Cortex of kidney (tissue), 1 donor: ENCODE data around the gene TLE6.
"Not testable (repeated sequence)": the region's sequence is repeated elsewhere in the genome, so short reads cannot be mapped to it uniquely, and the experiment has no call there.

Source experiments
- DNase-seq: peaks from one replicate; lab custom pipeline; 2025; lab: John Stamatoyannopoulos, UW

The TLE6 gene

GRCh38 chr19:2974342-2975041 is 2.9 kb upstream of the TLE6 start:
- DNase-seq: no peak

- DNase-seq: no peak
Measured at GRCh38 chr19:2976609-2977000, 759 bp upstream of the TLE6 start.

- no peak for DNase-seq
Measured at GRCh38 chr19:2977746-2978138, 378 bp downstream of the TLE6 start.

- no peak for DNase-seq
Measured at GRCh38 chr19:2978166-2978767, 903 bp downstream of the TLE6 start.

- no peak for DNase-seq
Measured at GRCh38 chr19:2978772-2979171, 1.4 kb downstream of the TLE6 start.

- DNase-seq: no peak
Measured at GRCh38 chr19:2981898-2982297, 4.5 kb downstream of the TLE6 start.

- no peak for DNase-seq
Measured at GRCh38 chr19:2982561-2982960, 5.2 kb downstream of the TLE6 start.

GRCh38 chr19:2982983-2983350 is 5.6 kb downstream of the TLE6 start:
- DNase-seq: no peak

- DNase-seq: no peak
Measured at GRCh38 chr19:2983351-2984214, 6.2 kb downstream of the TLE6 start.

GRCh38 chr19:2984215-2984528 is 6.8 kb downstream of the TLE6 start:
- no peak for DNase-seq

- no peak for DNase-seq
Measured at GRCh38 chr19:2986951-2987524, 9.7 kb downstream of the TLE6 start.

GRCh38 chr19:2987797-2988196 is 10.4 kb downstream of the TLE6 start:
- DNase-seq: no peak

GRCh38 chr19:2988568-2988967 is 11.2 kb downstream of the TLE6 start:
- no peak for DNase-seq

- no peak for DNase-seq
Measured at GRCh38 chr19:2989236-2989946, 12.0 kb downstream of the TLE6 start.

GRCh38 chr19:2992333-2992732 is 15.0 kb downstream of the TLE6 start:
- not testable (repeated sequence) for DNase-seq

GRCh38 chr19:2992958-2993357 is 15.6 kb downstream of the TLE6 start:
- no peak for DNase-seq

GRCh38 chr19:2993579-2993978 is 16.2 kb downstream of the TLE6 start:
- no peak for DNase-seq

GRCh38 chr19:2994588-2995131 is 17.3 kb downstream of the TLE6 start:
- DNase-seq: no peak

- no peak for DNase-seq
Measured at GRCh38 chr19:2997720-2998119, 20.4 kb downstream of the TLE6 start.

GRCh38 chr19:2998642-2999041 is 21.3 kb downstream of the TLE6 start:
- DNase-seq: no peak

- DNase-seq: no peak
Measured at GRCh38 chr19:3001235-3001800, 24.0 kb downstream of the TLE6 start.

GRCh38 chr19:3003046-3003445 is 25.7 kb downstream of the TLE6 start:
- DNase-seq: no peak
